Thoracic aorta (tissue), 2 donors: Measurements from ENCODE around the gene PRDM9. TPM values are rescaled to one million over a fixed set of nuclear protein-coding genes. Genes with fewer than 3 reads are reported as not detected.

ENCODE experiments used
- ATAC-seq: fragments of 150-250 bp; one replicate; pipeline ENCODE4 v1.8.0; 2017; ENCODE audit warnings: low read depth; ENCODE audit not compliant: insufficient number of reproducible peaks, low FRiP score
- DNase-seq: peaks from one replicate; pipeline ENCODE4 v3.0.0-alpha.2; 2020; ENCODE audit warnings: low spot score
- H3K27ac ChIP-seq, 2 donors: fragments of 200-600 bp; sonication (generic); 1 replicate in 1 of 2; 2 replicates in 1 of 2; pipeline ENCODE4 v1.5.1; 2016; ENCODE audit warnings: mild to moderate bottlenecking in 2 of 2, moderate library complexity in 2 of 2
- H3K27me3 ChIP-seq: fragments of 200-600 bp; sonication (generic); replicated peaks from 2 replicates; pipeline ENCODE4 v1.6.0; 2016; ENCODE audit warnings: mild to moderate bottlenecking; ENCODE audit not compliant: insufficient read depth
- H3K36me3 ChIP-seq: fragments of 200-600 bp; sonication (generic); one replicate; pipeline ENCODE4 v1.5.1; 2016
- H3K4me1 ChIP-seq, 2 donors: fragments of 200-600 bp; sonication (generic); 1 replicate in 1 of 2; 2 replicates in 1 of 2; pipeline versions ENCODE4 v1.5.1 to v1.6.0; 2016; ENCODE audit warnings: low read depth in 2 of 2, mild to moderate bottlenecking in 1 of 2; ENCODE audit not compliant: control insufficient read depth in 1 of 2
- H3K4me3 ChIP-seq: fragments of 200-600 bp; sonication (generic); 2 replicates; pipeline ENCODE4 v1.5.1; 2016; ENCODE audit warnings: mild to moderate bottlenecking
- H3K9me3 ChIP-seq: fragments of 200-600 bp; sonication (generic); 2 replicates; pipeline ENCODE4 v1.5.1; 2016
- CTCF ChIP-seq: fragments of 200-600 bp; sonication (generic); IDR thresholded peaks from one replicate; pipeline ENCODE4 v1.5.1; 2019; ENCODE audit warnings: antibody characterized with exemption
- total RNA-seq, 2 donors: library from RNA; depleted of rRNA; stranded (reverse); fragments of >200 nt; gene quantifications; one replicate each; pipeline versions ENCODE4 v1.1.0 to v1.2.3, GENCODE V29; 2016

The PRDM9 gene
- total RNA-seq, 2 donors from 2014 or later: not detected

- no peak for ATAC-seq
These were observed 38.8 kb upstream of the PRDM9 start for GRCh38 chr5:23468658-23469057.

GRCh38 chr5:23473915-23474314 is 33.5 kb upstream of the PRDM9 start:
- Histone ChIP-seq H3K4me1 (no peaks in the 10 kb centered on the region), H3K27me3 (no peaks in the 10 kb centered on the region), H3K36me3 (no peaks in the 10 kb centered on the region), H3K9me3 (no peaks in the 10 kb centered on the region), H3K4me3 (no peak overlapping the region), H3K27ac (no peak overlapping the region)
- DNase-seq (no peak), ATAC-seq (no peak)
- TF ChIP-seq CTCF: no peak

More at GRCh38 chr5:23468658-23469057, 38.8 kb upstream of the PRDM9 start:
- no peaks in the 10 kb centered on the region for H3K9me3 ChIP-seq
- no peak overlapping the region for H3K27ac ChIP-seq
- H3K36me3 ChIP-seq: no peaks in the 10 kb centered on the region
- DNase-seq: no peak
- H3K4me3 ChIP-seq: no peak overlapping the region
- TF ChIP-seq CTCF: no peak
- no peaks in the 10 kb centered on the region for H3K27me3 ChIP-seq
- no peaks in the 10 kb centered on the region for H3K4me1 ChIP-seq

GRCh38 chr5:23474315-23474714 is 33.1 kb upstream of the PRDM9 start:
- no peak overlapping the region for H3K4me3 ChIP-seq
- DNase-seq: no peak
- H3K4me1 ChIP-seq: no peaks in the 10 kb centered on the region
- no peaks in the 10 kb centered on the region for H3K9me3 ChIP-seq
- no peak overlapping the region for H3K27ac ChIP-seq
- TF ChIP-seq CTCF: no peak
- no peaks in the 10 kb centered on the region for H3K36me3 ChIP-seq
- no peaks in the 10 kb centered on the region for H3K27me3 ChIP-seq
- ATAC-seq: no peak

- no peak overlapping the region for H3K4me3 ChIP-seq
- no peaks in the 10 kb centered on the region for H3K9me3 ChIP-seq
- no peaks in the 10 kb centered on the region for H3K27me3 ChIP-seq
- DNase-seq (no peak), ATAC-seq (no peak)
- H3K4me1 ChIP-seq: no peaks in the 10 kb centered on the region
- no peak for TF ChIP-seq CTCF
- H3K27ac ChIP-seq: no peak overlapping the region
- no peaks in the 10 kb centered on the region for H3K36me3 ChIP-seq
These were observed 30.8 kb upstream of the PRDM9 start for GRCh38 chr5:23476580-23476979.

GRCh38 chr5:23482642-23483041 is 24.8 kb upstream of the PRDM9 start:
- H3K36me3 ChIP-seq: no peaks in the 10 kb centered on the region

More at GRCh38 chr5:23482642-23483041, 24.8 kb upstream of the PRDM9 start:
- H3K4me1 ChIP-seq: no peaks in the 10 kb centered on the region
- no peak overlapping the region for H3K27ac ChIP-seq
- no peaks in the 10 kb centered on the region for H3K9me3 ChIP-seq
- ATAC-seq: no peak
- H3K27me3 ChIP-seq: no peaks in the 10 kb centered on the region
- no peak overlapping the region for H3K4me3 ChIP-seq
- DNase-seq: no peak
- no peak for TF ChIP-seq CTCF
